HEK293T (cell line): ENCODE results near the gene SYNGR4.

Experiments used
- FOXK2 ChIP-seq: fragments of 450-650 bp; IDR thresholded peaks from 2 replicates; pipeline ENCODE4 v1.6.1; 2016; ENCODE audit warnings: mild to moderate bottlenecking
- SUZ12 ChIP-seq: fragments of 450-650 bp; IDR thresholded peaks from 2 replicates; pipeline ENCODE4 v1.6.1; 2016; ENCODE audit warnings: mild to moderate bottlenecking

DNA sequence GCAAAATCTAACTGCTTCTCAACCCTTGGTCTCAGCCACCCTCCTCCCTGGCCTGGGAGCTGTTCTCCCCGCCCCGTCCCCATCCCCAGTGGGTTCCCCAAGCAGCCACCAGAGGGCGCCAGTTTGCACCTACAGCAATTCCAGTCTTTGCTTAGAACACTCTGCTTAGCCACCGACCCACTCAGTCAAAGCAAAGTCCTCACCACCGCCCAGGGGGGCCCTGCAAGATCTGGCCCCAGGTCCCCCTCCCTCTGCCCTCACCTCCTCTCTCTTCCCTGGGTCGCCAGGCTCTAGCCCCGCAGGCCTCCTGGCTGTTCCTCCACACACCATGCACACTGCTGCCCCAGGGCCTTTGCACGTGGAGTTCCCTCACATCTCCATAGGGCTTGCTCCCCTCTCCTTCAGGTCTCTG is 12.8 kb upstream of the SYNGR4 start:
- no peak for TF ChIP-seq FOXK2
- no peak for TF ChIP-seq SUZ12
